NCI-H1930 (cell line): Measurements from ENCODE around the gene ARNT2.

Experiments
- DNase-seq, 2 experiments: peaks; one replicate each; lab custom pipeline; 2025; lab: John Stamatoyannopoulos, UW

Gene ARNT2

GRCh38 chr15:80411788-80412288, 7.7 kb downstream of the ARNT2 start:
- no peak for DNase-seq

DNA sequence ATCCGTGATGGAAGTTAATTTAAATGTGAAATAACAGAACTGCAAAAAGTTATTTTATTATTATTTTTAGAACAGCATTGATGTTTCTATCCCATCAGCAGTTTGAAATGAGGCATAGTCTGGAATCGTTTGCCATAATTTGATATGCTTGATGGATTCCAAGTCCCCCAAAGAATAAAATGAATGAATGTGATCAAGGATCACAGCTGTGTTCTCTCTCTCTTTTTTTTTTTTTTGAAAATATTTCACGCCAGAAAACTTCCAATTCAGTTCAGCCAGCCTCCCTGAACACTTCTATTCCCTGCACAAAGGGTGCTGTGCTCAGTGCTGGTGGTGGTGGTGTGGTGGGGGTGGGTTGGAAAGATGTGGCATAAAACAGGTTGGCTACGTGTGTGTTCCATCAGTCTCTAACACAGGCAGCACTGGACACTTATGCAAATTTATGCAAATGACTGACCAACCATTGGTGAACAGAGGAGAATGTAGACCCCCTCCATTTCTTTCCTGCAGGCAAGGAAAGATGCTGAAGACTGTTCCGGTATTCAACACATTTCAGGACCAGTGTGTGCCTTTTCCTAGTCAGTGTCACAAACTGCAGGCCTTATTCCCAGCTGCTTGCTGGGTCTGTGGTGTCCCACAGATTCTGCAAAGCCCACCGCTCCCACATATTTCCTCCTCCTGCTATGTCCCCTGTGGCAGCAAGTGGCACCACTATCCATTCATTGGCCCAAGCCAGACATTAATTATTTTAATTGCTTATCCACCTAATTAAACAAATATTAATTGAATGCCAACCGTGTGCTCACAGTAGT, 10.6 kb downstream of the ARNT2 start:
- no peak for DNase-seq

- no peak for DNase-seq
These were observed 11.1 kb downstream of the ARNT2 start for GRCh38 chr15:80415358-80415670.

DNA sequence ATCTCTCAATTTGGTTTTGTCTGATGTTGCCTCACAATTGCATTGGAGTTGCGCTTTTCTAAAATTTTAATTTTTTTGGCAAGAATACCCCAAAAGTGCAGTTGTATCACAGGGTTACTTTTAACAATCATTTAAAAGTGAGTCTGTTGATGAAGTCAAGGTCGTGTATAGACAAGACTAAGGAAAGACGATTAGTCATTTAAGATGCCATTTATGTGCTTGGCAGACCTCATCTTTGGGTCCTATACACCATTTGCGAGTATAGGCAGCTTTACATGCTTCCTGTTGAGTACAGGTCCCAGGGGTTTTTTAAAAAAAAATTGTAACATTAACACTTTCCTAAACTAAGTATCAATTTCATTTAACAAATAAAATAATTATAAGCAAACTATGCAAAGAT, 12.5 kb downstream of the ARNT2 start:
- no peak for DNase-seq

DNA sequence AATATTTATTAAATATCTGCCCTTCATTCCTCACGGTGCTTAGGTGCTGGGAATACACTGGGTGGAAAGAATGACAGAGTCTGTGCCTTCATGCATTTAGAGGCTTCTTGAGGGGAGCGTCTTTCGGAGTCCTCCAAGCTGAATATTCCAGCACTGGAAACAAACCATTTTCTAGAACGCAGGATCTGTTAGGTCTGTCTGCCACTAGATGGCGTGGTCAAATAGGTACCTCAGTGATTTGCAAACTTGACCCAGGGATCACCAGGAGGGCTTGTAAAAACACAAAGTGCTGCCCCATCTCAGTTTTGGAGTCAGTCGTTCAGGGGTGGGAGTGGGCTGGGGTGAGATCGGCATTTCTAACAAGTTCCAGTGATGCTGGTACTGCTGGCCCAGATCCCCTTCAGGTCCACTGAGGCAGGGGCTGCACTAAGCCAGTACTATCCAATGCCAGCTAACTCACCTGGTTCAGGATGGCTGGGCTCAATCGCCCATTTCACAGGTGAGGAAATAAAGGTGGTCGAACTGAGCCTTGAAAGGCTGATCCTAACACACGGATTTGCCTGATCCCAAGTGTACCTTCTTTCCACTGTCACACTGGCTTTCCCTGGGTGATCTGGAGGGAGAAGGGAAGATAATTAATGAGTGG, 14.8 kb downstream of the ARNT2 start:
- no peak for DNase-seq

DNA sequence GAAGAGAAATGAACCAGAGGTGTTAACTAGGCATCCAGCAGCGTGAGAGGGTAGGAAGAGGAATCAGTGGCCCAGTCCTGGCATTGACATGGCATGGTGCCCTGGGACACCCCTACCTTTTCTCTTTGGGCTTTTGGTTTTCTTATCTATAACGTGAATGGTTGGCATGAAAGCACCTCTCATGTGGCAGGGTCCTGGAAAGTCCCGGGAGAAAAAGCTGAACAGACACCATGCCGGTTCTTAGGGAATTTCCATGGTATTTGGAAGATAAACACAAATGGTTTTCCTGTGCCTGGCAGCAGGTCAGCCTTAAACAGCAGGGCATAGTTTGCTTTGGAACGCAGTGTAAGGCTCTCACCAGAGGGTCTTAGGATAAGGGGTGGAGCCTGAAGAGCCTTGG, 15.4 kb downstream of the ARNT2 start:
- DNase-seq: no peak

- no peak for DNase-seq
These were observed 16.5 kb downstream of the ARNT2 start for GRCh38 chr15:80420658-80421057.

GRCh38 chr15:80423215-80423614, 19.0 kb downstream of the ARNT2 start:
- DNase-seq: no peak

GRCh38 chr15:80424381-80424780, 20.2 kb downstream of the ARNT2 start:
- no peak for DNase-seq

GRCh38 chr15:80426316-80426715, 22.1 kb downstream of the ARNT2 start:
- DNase-seq: no peak

GRCh38 chr15:80429964-80430363, 25.8 kb downstream of the ARNT2 start:
- DNase-seq: no peak

DNA sequence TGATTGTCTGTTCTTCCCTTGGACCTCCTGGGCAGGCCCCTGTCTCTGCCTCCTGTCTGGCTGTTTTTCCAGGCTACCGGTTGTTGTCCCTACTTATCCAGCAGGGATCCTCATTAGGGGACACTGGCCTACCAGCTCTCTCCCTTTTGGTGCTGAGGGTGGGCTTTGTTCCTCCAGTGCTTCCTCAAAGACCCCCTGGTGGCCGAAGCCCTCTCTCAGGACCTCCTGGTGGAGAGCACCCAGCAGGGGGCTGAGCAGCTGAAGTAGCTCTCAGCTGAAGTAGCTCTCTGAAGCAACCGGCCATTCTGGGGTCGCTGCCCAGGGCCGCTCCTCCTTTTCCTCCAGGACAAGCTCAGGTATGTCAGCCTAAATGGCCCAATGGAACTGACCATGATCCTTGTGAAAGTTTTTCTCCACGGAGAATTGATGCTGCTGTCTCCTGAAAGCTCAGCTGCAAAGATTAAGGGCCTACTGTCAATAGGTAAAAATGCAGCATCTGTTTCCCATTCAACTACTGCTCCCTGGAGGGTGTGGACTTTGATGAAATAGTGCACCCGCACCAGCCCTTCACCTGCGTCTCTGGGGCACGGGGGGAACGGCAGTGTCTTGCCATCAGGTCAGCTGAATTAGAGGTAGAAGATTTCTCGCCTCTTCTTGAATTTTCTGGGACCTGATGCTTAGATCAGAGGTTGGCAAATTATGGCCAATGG, 27.6 kb downstream of the ARNT2 start:
- no peak for DNase-seq

GRCh38 chr15:80432345-80432702, 28.1 kb downstream of the ARNT2 start:
- DNase-seq: no peak

DNA sequence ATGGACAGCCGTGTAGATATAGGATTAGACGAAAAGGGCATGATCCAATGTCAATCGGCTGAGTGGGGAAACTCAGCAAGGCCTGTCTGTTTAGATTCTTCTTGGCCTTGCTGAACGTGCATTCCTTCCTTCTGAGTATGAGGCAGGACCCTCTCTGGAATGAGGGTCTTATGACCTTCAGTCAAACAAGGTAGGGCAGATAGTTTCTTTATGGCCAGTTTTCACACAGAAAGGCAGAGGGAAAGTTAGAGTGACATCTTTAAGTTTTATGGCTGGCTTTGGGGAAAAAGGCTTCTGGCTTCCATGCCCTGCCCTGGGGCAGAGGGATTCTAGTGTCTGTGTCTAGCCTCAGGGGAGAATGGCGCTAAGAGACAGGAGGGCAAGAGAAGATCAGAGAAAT, 29.7 kb downstream of the ARNT2 start:
- no peak for DNase-seq

GRCh38 chr15:80434926-80435720, 30.9 kb downstream of the ARNT2 start:
- no peak for DNase-seq

- no peak for DNase-seq
These were observed 32.5 kb downstream of the ARNT2 start for GRCh38 chr15:80436511-80437307.

- no peak for DNase-seq
These were observed 33.2 kb downstream of the ARNT2 start for GRCh38 chr15:80437334-80437891.

DNA sequence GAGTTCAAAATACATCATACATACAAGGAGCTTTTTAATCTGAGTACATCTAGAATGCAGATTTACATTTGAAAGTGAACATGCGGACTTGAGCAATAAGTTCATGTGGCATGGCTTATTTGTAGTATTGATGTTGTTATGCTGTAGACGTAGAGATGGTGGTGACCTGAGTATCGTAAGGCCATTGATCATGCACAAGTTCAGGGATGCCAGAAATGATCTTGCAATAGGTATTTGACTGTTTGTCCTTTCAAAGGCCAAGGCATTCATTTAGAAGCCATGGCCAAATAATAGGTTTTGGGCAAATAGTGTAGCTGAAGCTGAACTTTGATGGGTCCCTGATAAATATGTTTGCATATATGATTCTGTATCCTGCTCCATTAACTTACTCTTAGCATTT, 35.0 kb downstream of the ARNT2 start:
- no peak for DNase-seq

DNA sequence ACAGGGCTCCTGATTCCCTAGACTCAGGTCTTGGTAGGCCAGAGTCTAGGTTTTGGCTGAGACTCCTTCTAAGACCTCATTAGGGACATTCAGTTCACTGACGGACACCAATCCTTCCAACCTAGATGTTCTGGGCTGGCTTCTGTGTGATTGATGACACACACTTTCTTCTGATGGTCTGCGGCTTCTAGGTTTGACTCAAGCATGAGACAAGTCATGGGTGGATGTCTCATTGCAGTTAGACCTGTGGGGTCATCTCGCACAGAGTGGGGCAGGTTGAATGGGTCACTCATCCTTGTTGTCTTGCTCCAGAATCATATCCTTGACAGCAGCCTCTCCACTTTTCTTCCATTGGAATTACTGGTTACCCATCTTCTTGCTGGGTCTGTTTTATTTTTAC, 35.8 kb downstream of the ARNT2 start:
- no peak for DNase-seq

- no peak for DNase-seq
These were observed 36.9 kb downstream of the ARNT2 start for GRCh38 chr15:80441041-80441440.

GRCh38 chr15:80441714-80442113, 37.5 kb downstream of the ARNT2 start:
- no peak for DNase-seq
